Adrenal gland (tissue), 12 donors: Measurements from ENCODE around the gene KRTAP4-16. TPM values are rescaled to one million over a fixed set of nuclear protein-coding genes. Genes with fewer than 3 reads are reported as not detected.
"Not testable (repeated sequence)": the region's sequence is repeated elsewhere in the genome, so short reads cannot be mapped to it uniquely, and the experiment has no call there.

ENCODE experiments used
- DNase-seq, 7 donors: peaks; one replicate each; pipeline ENCODE4 v3.0.0-alpha.2; 2019 to 2020
- H3K27ac ChIP-seq, 5 donors: fragments of 200-600 bp; sonication (generic) in 4 of 5; 1 replicate in 3 of 5; 2 replicates in 2 of 5; pipeline versions ENCODE4 v1.5.1 to v1.8.0; 2016 to 2020; ENCODE audit warnings: mild to moderate bottlenecking in 1 of 5
- H3K27me3 ChIP-seq: fragments of 200-600 bp; 2 replicates; pipeline ENCODE4 v1.8.0; 2021
- H3K36me3 ChIP-seq, 2 donors: fragments of 200-600 bp; replicated peaks in 1 of 2; 1 replicate in 1 of 2; 2 replicates in 1 of 2; pipeline versions ENCODE4 v1.5.1 to v1.8.0; 2018 to 2022
- H3K4me1 ChIP-seq, 2 donors: fragments of 200-600 bp; replicated peaks in 1 of 2; 1 replicate in 1 of 2; 2 replicates in 1 of 2; pipeline versions ENCODE4 v1.5.1 to v1.8.0; 2018 to 2021
- H3K4me3 ChIP-seq, 4 donors: fragments of 200-600 bp; sonication (generic) in 3 of 4; one replicate each; pipeline ENCODE4 v1.5.1; 2016 to 2018
- H3K9me3 ChIP-seq, 3 donors: fragments of 200-600 bp; sonication (generic) in 1 of 3; replicated peaks in 1 of 3; 1 replicate in 2 of 3; 2 replicates in 1 of 3; pipeline versions ENCODE4 v1.5.1 to v1.8.0; 2016 to 2021
- CTCF ChIP-seq, 6 experiments: fragments of 450-650 bp in 4 of 6; fragments of 200-600 bp in 2 of 6; sonication (generic) in 1 of 6; IDR thresholded peaks; 1 replicate in 5 of 6; 2 replicates in 1 of 6; pipeline versions ENCODE4 v1.5.1 to v1.8.0; 2016 to 2021; ENCODE audit warnings: antibody characterized with exemption in 6 of 6, mild to moderate bottlenecking in 2 of 6, moderate library complexity in 1 of 6
- POLR2A ChIP-seq, 2 donors: fragments of 450-650 bp; IDR thresholded peaks; one replicate each; pipeline ENCODE4 v1.6.1; 2017; ENCODE audit warnings: antibody characterized with exemption in 2 of 2, mild to moderate bottlenecking in 2 of 2, moderate library complexity in 1 of 2
- WGBS, 4 donors: extraction: QIAGEN DNeasy Blood & Tissue Kit in 2 of 4; methylation state at CpG; one replicate each; pipeline versions ENCODE4 v1.1.5 to v1.1.7; 2013 to 2017; 5-methylcytosine and 5-hydroxymethylcytosine counted together
- intact Hi-C, 2 donors: fragments of 100-400 bp; cut with DNase I; formaldehyde crosslinking; loops; one replicate each; pipeline versions ENCODE4 v1.14.1 to v1.15.0; 2022 to 2023
- polyA plus RNA-seq, 3 donors: library from polyadenylated mRNA; stranded (reverse); fragments of 200-250 nt in 2 of 3; fragments of 350-450 nt in 1 of 3; fragmentation: Illumina TruSeq in 1 of 3; extraction: RNeasy Lipid Tissue Mini Kit (QIAGEN cat#74804) in 1 of 3; gene quantifications; one replicate each; pipeline ENCODE4 v1.2.3, GENCODE V29; 2013 to 2014
- total RNA-seq, 9 donors: library from RNA; depleted of rRNA in 4 of 9; stranded (reverse); fragments of >200 nt in 4 of 9; fragments of 120-200 nt in 1 of 9; fragmentation: NEBNext Ultra II Directional in 1 of 9; extraction: Animal tissue kit (Norgen Biotek cat#: 25700) in 1 of 9; gene quantifications; one replicate each; pipeline versions ENCODE4 v1.1.0 to v1.2.4, GENCODE V29; 2013 to 2023
- donor health status: healthy with polysubstance abuse.
- donor health status: Bipolar disorder and iron deficiency.
- donor health status: DM: yes; HTN: yes; CAD: no.
- donor health status: DM: no; HTN: no; CAD: no.
- donor health status: DM: no; HTN: no; CAD: no.
- donor health status: DM: yes; HTN: yes; CAD: no.

The KRTAP4-16 gene
- total and polyA plus RNA-seq, 12 donors = not detected

GRCh38 chr17:41107941-41108450, 6.0 kb upstream of the KRTAP4-16 start:
- no peak for TF ChIP-seq CTCF (IDR thresholded peaks at IDR 0.05)
- no peak for TF ChIP-seq POLR2A (IDR thresholded peaks at IDR 0.05)
- no peak overlapping the region for H3K27ac ChIP-seq
- H3K9me3 ChIP-seq = peaks cover 0 to 1% (median 0%) of the 10 kb centered on the region in 3 donors
- no peaks in the 10 kb centered on the region for H3K27me3 ChIP-seq
- no peak overlapping the region for H3K4me3 ChIP-seq
- intact Hi-C loops = no loop called here
- H3K4me1 ChIP-seq = no peaks in the 10 kb centered on the region
- H3K36me3 ChIP-seq = no peaks in the 10 kb centered on the region
- WGBS, 4 donors = 29 to 40% (median 37%) methylated on average over 1 of the region's 1 CpG
- DNase-seq = no peak

- H3K4me3 ChIP-seq, H3K4me1 ChIP-seq, intact Hi-C loops, H3K9me3 ChIP-seq, H3K27me3 ChIP-seq, H3K27ac ChIP-seq, H3K36me3 ChIP-seq, DNase-seq: not testable (repeated sequence)
- WGBS, 4 donors = 68 to 77% (median 76%) methylated on average over 5 to 10 of the region's 10 CpGs; no CpG with 5 or more reads in 1 of the 4 donors
These were observed 3.3 kb upstream of the KRTAP4-16 start, which contains the start of gene KRTAP4-9 for GRCh38 chr17:41105347-41105746. Gene KRTAP4-9 (plus strand): TSS chr17:41105389. CDS start chr17:41105389, 0 bp downstream.

GRCh38 chr17:41104386-41105038, 2.5 kb upstream of the KRTAP4-16 start:
- H3K27ac ChIP-seq, H3K4me1 ChIP-seq, H3K27me3 ChIP-seq, H3K4me3 ChIP-seq, DNase-seq, H3K36me3 ChIP-seq, intact Hi-C loops, H3K9me3 ChIP-seq: not testable (repeated sequence)
- WGBS, 4 donors = 63 to 71% (median 69%) methylated on average over 2 of the region's 2 CpGs

GRCh38 chr17:41103896-41104295, 1.9 kb upstream of the KRTAP4-16 start:
- Histone ChIP-seq H3K4me3 (no peak overlapping the region), H3K4me1 (no peaks in the 10 kb centered on the region), H3K27me3 (no peaks in the 10 kb centered on the region), H3K36me3 (no peaks in the 10 kb centered on the region), H3K9me3 (no peaks in the 10 kb centered on the region), H3K27ac (no peak overlapping the region)
- DNase-seq = no peak
- 82 to 94% (median 85%) methylated on average over 1 of the region's 1 CpG for WGBS, 4 donors
- intact Hi-C loops = no loop called here
- TF ChIP-seq POLR2A (IDR thresholded peaks at IDR 0.05) = no peak
- no peak for TF ChIP-seq CTCF (IDR thresholded peaks at IDR 0.05)

GRCh38 chr17:41099682-41100480, 2.1 kb downstream of the KRTAP4-16 start:
- DNase-seq, H3K4me1 ChIP-seq, H3K4me3 ChIP-seq, H3K27me3 ChIP-seq, H3K9me3 ChIP-seq, intact Hi-C loops, H3K27ac ChIP-seq, H3K36me3 ChIP-seq: not testable (repeated sequence)
- 46 to 54% (median 49%) methylated on average over 7 of the region's 7 CpGs for WGBS, 4 donors
